Cardiac muscle cell (in vitro differentiated cells and primary cell): ENCODE measurements around the gene SNX13. TPM values are rescaled to one million over a fixed set of nuclear protein-coding genes. Genes with fewer than 3 reads are reported as not detected.

Experiments used
- DNase-seq, 2 donors: peaks; one replicate each; pipeline versions ENCODE4 v3.0.0 to v3.0.0-alpha.2; 2010 to 2017; ENCODE audit warnings: low read depth in 1 of 2, low spot score in 1 of 2
- H3K27ac ChIP-seq: fragments of 200-600 bp; sonication (generic); 2 replicates; pipeline ENCODE4 v1.5.1; 2016
- H3K27me3 ChIP-seq: fragments of 200-600 bp; sonication (generic); 2 replicates; pipeline ENCODE4 v1.6.0; 2016; ENCODE audit warnings: control low read depth
- H3K36me3 ChIP-seq: fragments of 200-600 bp; sonication (generic); 2 replicates; pipeline ENCODE4 v1.5.1; 2016; ENCODE audit warnings: control low read depth
- H3K4me1 ChIP-seq: fragments of 200-600 bp; sonication (generic); 2 replicates; pipeline ENCODE4 v1.8.1; 2017; ENCODE audit warnings: low read depth, mild to moderate bottlenecking, mixed run types
- H3K4me3 ChIP-seq: fragments of 200-600 bp; sonication (generic); 2 replicates; pipeline ENCODE4 v1.5.1; 2016; ENCODE audit warnings: mild to moderate bottlenecking
- H3K9me3 ChIP-seq: fragments of 200-600 bp; sonication (generic); 2 replicates; pipeline ENCODE4 v1.5.1; 2017; ENCODE audit warnings: low read depth, mild to moderate bottlenecking, control low read depth
- CTCF ChIP-seq: IDR thresholded peaks from 2 replicates; pipeline ENCODE4 v1.5.1; 2012; ENCODE audit warnings: low read depth, mild to moderate bottlenecking, low read length
- polyA plus RNA-seq: library from polyadenylated mRNA; unstranded; fragments of >200 nt; fragmentation: Nextera tagmentation; extraction: Ambion mirVana; gene quantifications from 2 replicates; pipeline ENCODE4 v1.2.1, GENCODE V29; 2016
- total RNA-seq: library from RNA; depleted of rRNA; stranded (reverse); fragments of >200 nt; gene quantifications from 2 replicates; pipeline ENCODE4 v1.2.3, GENCODE V29; 2016

Gene SNX13
- total and polyA plus RNA-seq, 2 experiments from 2014 or later = 11.0 to 86.8 TPM

DNA sequence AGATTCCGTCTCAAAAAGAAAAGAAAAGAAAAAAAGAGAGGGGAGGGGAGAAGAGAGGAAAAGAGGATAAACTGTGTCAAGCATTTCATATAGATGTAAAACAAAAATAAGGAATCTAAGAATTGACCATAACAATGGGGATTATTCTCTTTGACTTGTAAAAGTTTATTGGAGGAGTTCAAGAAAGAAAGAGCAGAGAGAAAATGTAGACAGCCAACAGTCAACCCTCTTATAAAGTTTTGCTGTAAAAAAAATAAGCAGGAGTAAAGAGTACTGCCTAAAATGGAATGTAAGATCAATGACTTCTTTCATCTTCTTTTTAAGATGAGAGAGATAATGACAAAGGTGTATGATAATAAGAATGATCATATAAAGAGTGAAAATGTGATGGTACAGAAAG lies 87.9 kb downstream of the SNX13 start:
- H3K4me1 ChIP-seq = no peaks in the 10 kb centered on the region
- no peaks in the 10 kb centered on the region for H3K9me3 ChIP-seq
- DNase-seq = no peak
- no peak overlapping the region for H3K4me3 ChIP-seq
- no peak for TF ChIP-seq CTCF
- H3K27ac ChIP-seq = no peak overlapping the region
- peaks cover 6% of the 10 kb centered on the region for H3K36me3 ChIP-seq
- H3K27me3 ChIP-seq = no peaks in the 10 kb centered on the region

DNA sequence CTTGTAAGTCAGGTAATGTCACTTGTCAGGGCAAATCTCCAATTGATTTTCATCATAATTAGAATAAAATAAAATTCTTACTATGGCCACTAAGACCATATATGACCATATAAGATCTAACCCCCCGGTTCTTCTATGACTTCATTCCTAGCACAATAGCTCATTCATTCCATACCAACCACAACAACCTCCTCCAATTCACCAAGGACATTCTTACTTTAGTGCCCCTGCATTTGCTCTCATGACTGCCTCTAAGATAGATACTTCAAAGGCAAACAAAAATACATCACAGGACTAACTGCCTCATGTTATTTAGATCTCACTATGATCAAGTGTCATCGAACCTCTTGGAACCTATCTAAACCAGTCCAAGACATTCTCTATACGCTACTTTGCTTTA lies 90.8 kb downstream of the SNX13 start:
- no peaks in the 10 kb centered on the region for H3K27me3 ChIP-seq
- H3K4me1 ChIP-seq = no peaks in the 10 kb centered on the region
- no peak overlapping the region for H3K27ac ChIP-seq
- no peaks in the 10 kb centered on the region for H3K9me3 ChIP-seq
- H3K36me3 ChIP-seq = peaks cover 11% of the 10 kb centered on the region
- TF ChIP-seq CTCF = no peak
- DNase-seq = peak; percentile 3 to 41
- no peak overlapping the region for H3K4me3 ChIP-seq

- Histone ChIP-seq H3K27me3 (no peaks in the 10 kb centered on the region), H3K4me1 (no peaks in the 10 kb centered on the region), H3K27ac (no peak overlapping the region), H3K4me3 (no peak overlapping the region), H3K9me3 (no peaks in the 10 kb centered on the region), H3K36me3 (peaks cover 11% of the 10 kb centered on the region)
- TF ChIP-seq CTCF = no peak
- DNase-seq = no peak
Observed at GRCh38 chr7:17848516-17848915, 91.8 kb downstream of the SNX13 start.

GRCh38 chr7:17846935-17847334 lies 93.4 kb downstream of the SNX13 start:
- H3K4me3 ChIP-seq = no peak overlapping the region
- no peaks in the 10 kb centered on the region for H3K27me3 ChIP-seq
- H3K36me3 ChIP-seq = peaks cover 11% of the 10 kb centered on the region
- DNase-seq = no peak
- H3K27ac ChIP-seq = no peak overlapping the region
- no peaks in the 10 kb centered on the region for H3K9me3 ChIP-seq
- H3K4me1 ChIP-seq = no peaks in the 10 kb centered on the region
- no peak for TF ChIP-seq CTCF

- H3K4me3 ChIP-seq = no peak overlapping the region
- no peaks in the 10 kb centered on the region for H3K27me3 ChIP-seq
- no peak for DNase-seq
- no peaks in the 10 kb centered on the region for H3K9me3 ChIP-seq
- H3K36me3 ChIP-seq = peaks cover 7% of the 10 kb centered on the region
- no peak overlapping the region for H3K27ac ChIP-seq
- peaks cover 7% of the 10 kb centered on the region for H3K4me1 ChIP-seq
- TF ChIP-seq CTCF = no peak
Observed at GRCh38 chr7:17845197-17845547, 95.1 kb downstream of the SNX13 start.
